Measurements from ENCODE around the gene SUGP1. TPM values are rescaled to one million over a fixed set of nuclear protein-coding genes. Genes with fewer than 3 reads are reported as not detected.
"Not testable (repeated sequence)": the region's sequence is repeated elsewhere in the genome, so short reads cannot be mapped to it uniquely, and the experiment has no call there.

Gene SUGP1
- total and polyA plus RNA-seq, 4 donors: 22.0 to 58.4 (median 36.6) TPM

DNA sequence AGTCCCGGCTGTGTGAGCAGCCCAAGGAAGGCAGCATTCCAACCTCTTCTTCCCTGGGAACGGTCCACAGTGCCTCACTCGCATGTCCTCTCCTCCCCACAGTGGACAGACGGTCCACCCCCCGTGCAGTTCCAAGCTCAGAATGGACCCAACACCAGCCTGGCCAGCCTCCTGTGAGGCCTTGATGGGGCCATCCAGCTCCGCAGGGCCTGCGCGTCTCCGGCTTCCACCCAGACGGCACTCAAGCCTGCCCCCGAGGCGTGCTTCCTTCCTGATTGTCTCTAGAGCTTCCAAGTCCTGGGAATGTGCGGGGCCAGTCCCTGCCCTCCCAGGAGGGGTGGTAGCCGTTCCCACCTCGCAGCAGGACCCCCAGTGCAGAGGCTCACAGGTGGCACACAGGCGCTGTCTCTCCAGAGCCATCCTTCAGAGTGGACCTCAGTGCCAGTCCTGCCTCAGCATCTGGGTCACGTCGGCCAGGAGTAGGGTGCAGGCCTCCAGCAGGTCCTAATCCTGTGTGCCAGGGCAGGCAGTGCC, 35.4 kb upstream of the SUGP1 start:
- ATAC-seq (ENCODE audit: low FRiP score) (peak; percentile 4), DNase-seq (no peak)
- 87 to 91% methylated on average over 18 of the region's 18 CpGs for WGBS, 2 donors
- no peak overlapping the region for H3K27ac ChIP-seq (ENCODE audit: low read depth in 1 of 2, low read length in 2 of 2)
- intact Hi-C loops (cut with DNase I): no loop called here
- H3K4me1 ChIP-seq (ENCODE audit: control insufficient read depth in 1 of 2, insufficient read depth in 2 of 2, low read length in 2 of 2): no peaks in the 10 kb centered on the region
- H3K4me3 ChIP-seq (ENCODE audit: low read length in 2 of 2): no peak overlapping the region
- no peaks in the 10 kb centered on the region for H3K9me3 ChIP-seq (ENCODE audit: control insufficient read depth, low read length)
- H3K27me3 ChIP-seq (ENCODE audit: control insufficient read depth in 1 of 2, insufficient read depth in 2 of 2, low read length in 1 of 2): no peaks in the 10 kb centered on the region
- H3K36me3 ChIP-seq (ENCODE audit: control insufficient read depth in 1 of 2, insufficient read depth in 2 of 2, low read length in 1 of 2): peaks cover 0 to 17% of the 10 kb centered on the region in 2 donors

GRCh38 chr19:19354932-19355331, 34.6 kb upstream of the SUGP1 start:
- H3K27me3 ChIP-seq (ENCODE audit: control insufficient read depth in 1 of 2, insufficient read depth in 2 of 2, low read length in 1 of 2): no peaks in the 10 kb centered on the region
- no peaks in the 10 kb centered on the region for H3K4me1 ChIP-seq (ENCODE audit: control insufficient read depth in 1 of 2, insufficient read depth in 2 of 2, low read length in 2 of 2)
- intact Hi-C loops (cut with DNase I): no loop called here
- no peak for DNase-seq
- H3K9me3 ChIP-seq (ENCODE audit: control insufficient read depth, low read length): no peaks in the 10 kb centered on the region
- WGBS, 2 donors: 92 to 94% methylated on average over 11 of the region's 11 CpGs
- H3K4me3 ChIP-seq (ENCODE audit: low read length in 2 of 2): no peak overlapping the region
- ATAC-seq (ENCODE audit: low FRiP score): no peak
- no peak overlapping the region for H3K27ac ChIP-seq (ENCODE audit: low read depth in 1 of 2, low read length in 2 of 2)
- peaks cover 0 to 17% of the 10 kb centered on the region in 2 donors for H3K36me3 ChIP-seq (ENCODE audit: control insufficient read depth in 1 of 2, insufficient read depth in 2 of 2, low read length in 1 of 2)

- intact Hi-C loops (cut with DNase I): no loop called here
- Histone ChIP-seq H3K27ac (ENCODE audit: low read depth in 1 of 2, low read length in 2 of 2) (no peak overlapping the region), H3K27me3 (ENCODE audit: control insufficient read depth in 1 of 2, insufficient read depth in 2 of 2, low read length in 1 of 2) (no peaks in the 10 kb centered on the region), H3K4me3 (ENCODE audit: low read length in 2 of 2) (no peak overlapping the region), H3K9me3 (ENCODE audit: control insufficient read depth, low read length) (no peaks in the 10 kb centered on the region), H3K4me1 (ENCODE audit: control insufficient read depth in 1 of 2, insufficient read depth in 2 of 2, low read length in 2 of 2) (no peaks in the 10 kb centered on the region), H3K36me3 (ENCODE audit: control insufficient read depth in 1 of 2, insufficient read depth in 2 of 2, low read length in 1 of 2) (peaks cover 0 to 19% of the 10 kb centered on the region in 2 donors)
- ATAC-seq (ENCODE audit: low FRiP score) (no peak), DNase-seq (no peak)
- WGBS, 2 donors: 92 to 93% methylated on average over 5 of the region's 5 CpGs
Observed at GRCh38 chr19:19354007-19354406, 33.7 kb upstream of the SUGP1 start.

DNA sequence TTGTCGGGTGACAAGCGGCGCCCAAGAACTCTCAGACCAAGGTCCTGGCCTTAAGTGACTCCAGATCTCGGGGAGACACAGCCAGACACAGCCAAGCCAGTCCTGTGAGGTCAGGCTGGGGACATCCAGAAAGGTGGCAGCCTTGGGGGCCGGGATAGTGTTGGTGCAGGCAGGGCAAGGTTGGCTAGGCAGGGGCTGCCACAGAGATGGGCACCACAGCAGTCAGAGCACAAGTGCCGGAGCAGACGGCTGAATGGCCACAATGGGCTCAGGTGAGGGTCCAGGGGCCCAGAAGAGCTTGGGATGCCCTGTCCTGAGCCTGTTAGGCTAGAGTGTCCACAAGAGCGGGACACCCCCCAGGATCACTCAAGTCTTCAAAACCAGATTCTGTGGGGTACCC, 32.5 kb upstream of the SUGP1 start:
- no peak for ATAC-seq (ENCODE audit: low FRiP score)
- WGBS, 2 donors: 93 to 94% methylated on average over 8 of the region's 8 CpGs

GRCh38 chr19:19350756-19351155, 30.4 kb upstream of the SUGP1 start:
- DNase-seq; H3K4me1 ChIP-seq (ENCODE audit: control insufficient read depth in 1 of 2, insufficient read depth in 2 of 2, low read length in 2 of 2); H3K9me3 ChIP-seq (ENCODE audit: control insufficient read depth, low read length); H3K27me3 ChIP-seq (ENCODE audit: control insufficient read depth in 1 of 2, insufficient read depth in 2 of 2, low read length in 1 of 2); ATAC-seq (ENCODE audit: low FRiP score); H3K27ac ChIP-seq (ENCODE audit: low read depth in 1 of 2, low read length in 2 of 2); H3K4me3 ChIP-seq (ENCODE audit: low read length in 2 of 2); intact Hi-C loops (cut with DNase I): not testable (repeated sequence)
- H3K36me3 ChIP-seq (ENCODE audit: control insufficient read depth in 1 of 2, insufficient read depth in 2 of 2, low read length in 1 of 2): peaks cover 0 to 13% of the 10 kb centered on the region in 2 donors
- WGBS, 2 donors: 91 to 96% methylated on average over 8 of the region's 8 CpGs

More for the DNA sequence above, 32.5 kb upstream of the SUGP1 start:
- Histone ChIP-seq H3K4me3 (ENCODE audit: low read length in 2 of 2) (no peak overlapping the region), H3K27ac (ENCODE audit: low read depth in 1 of 2, low read length in 2 of 2) (no peak overlapping the region), H3K36me3 (ENCODE audit: control insufficient read depth in 1 of 2, insufficient read depth in 2 of 2, low read length in 1 of 2) (peaks cover 0 to 20% of the 10 kb centered on the region in 2 donors), H3K27me3 (ENCODE audit: control insufficient read depth in 1 of 2, insufficient read depth in 2 of 2, low read length in 1 of 2) (no peaks in the 10 kb centered on the region), H3K9me3 (ENCODE audit: control insufficient read depth, low read length) (no peaks in the 10 kb centered on the region), H3K4me1 (ENCODE audit: control insufficient read depth in 1 of 2, insufficient read depth in 2 of 2, low read length in 2 of 2) (no peaks in the 10 kb centered on the region)
- no peak for DNase-seq
- intact Hi-C loops (cut with DNase I): no loop called here

- Histone ChIP-seq H3K27me3 (ENCODE audit: control insufficient read depth in 1 of 2, insufficient read depth in 2 of 2, low read length in 1 of 2) (no peaks in the 10 kb centered on the region), H3K9me3 (ENCODE audit: control insufficient read depth, low read length) (no peaks in the 10 kb centered on the region), H3K4me3 (ENCODE audit: low read length in 2 of 2) (no peak overlapping the region), H3K4me1 (ENCODE audit: control insufficient read depth in 1 of 2, insufficient read depth in 2 of 2, low read length in 2 of 2) (no peaks in the 10 kb centered on the region), H3K36me3 (ENCODE audit: control insufficient read depth in 1 of 2, insufficient read depth in 2 of 2, low read length in 1 of 2) (peaks cover 0 to 11% of the 10 kb centered on the region in 2 donors), H3K27ac (ENCODE audit: low read depth in 1 of 2, low read length in 2 of 2) (no peak overlapping the region)
- intact Hi-C loops (cut with DNase I): no loop called here
- ATAC-seq (ENCODE audit: low FRiP score) (no peak), DNase-seq (no peak)
- 91 to 92% methylated on average over 7 of the region's 7 CpGs for WGBS, 2 donors
Observed at GRCh38 chr19:19349365-19349764, 29.1 kb upstream of the SUGP1 start.

GRCh38 chr19:19348266-19348665, 28.0 kb upstream of the SUGP1 start:
- Histone ChIP-seq H3K27me3 (ENCODE audit: control insufficient read depth in 1 of 2, insufficient read depth in 2 of 2, low read length in 1 of 2) (no peaks in the 10 kb centered on the region), H3K9me3 (ENCODE audit: control insufficient read depth, low read length) (no peaks in the 10 kb centered on the region), H3K4me3 (ENCODE audit: low read length in 2 of 2) (no peak overlapping the region), H3K36me3 (ENCODE audit: control insufficient read depth in 1 of 2, insufficient read depth in 2 of 2, low read length in 1 of 2) (peaks cover 0 to 7% of the 10 kb centered on the region in 2 donors), H3K4me1 (ENCODE audit: control insufficient read depth in 1 of 2, insufficient read depth in 2 of 2, low read length in 2 of 2) (no peaks in the 10 kb centered on the region), H3K27ac (ENCODE audit: low read depth in 1 of 2, low read length in 2 of 2) (no peak overlapping the region)
- intact Hi-C loops (cut with DNase I): no loop called here
- no peak for DNase-seq
- ATAC-seq (ENCODE audit: low FRiP score): no peak
- 67 to 72% methylated on average over 9 of the region's 9 CpGs for WGBS, 2 donors

- 81 to 88% methylated on average over 10 of the region's 10 CpGs for WGBS, 2 donors
- no peaks in the 10 kb centered on the region for H3K9me3 ChIP-seq (ENCODE audit: control insufficient read depth, low read length)
- H3K36me3 ChIP-seq (ENCODE audit: control insufficient read depth in 1 of 2, insufficient read depth in 2 of 2, low read length in 1 of 2): peaks cover 0 to 7% of the 10 kb centered on the region in 2 donors
- intact Hi-C loops (cut with DNase I): no loop called here
- ATAC-seq (ENCODE audit: low FRiP score): no peak
- no peak for DNase-seq
- H3K27ac ChIP-seq (ENCODE audit: low read depth in 1 of 2, low read length in 2 of 2): no peak overlapping the region
- no peaks in the 10 kb centered on the region for H3K4me1 ChIP-seq (ENCODE audit: control insufficient read depth in 1 of 2, insufficient read depth in 2 of 2, low read length in 2 of 2)
- no peak overlapping the region for H3K4me3 ChIP-seq (ENCODE audit: low read length in 2 of 2)
- H3K27me3 ChIP-seq (ENCODE audit: control insufficient read depth in 1 of 2, insufficient read depth in 2 of 2, low read length in 1 of 2): no peaks in the 10 kb centered on the region
Observed at GRCh38 chr19:19347401-19348110, 27.2 kb upstream of the SUGP1 start.

DNA sequence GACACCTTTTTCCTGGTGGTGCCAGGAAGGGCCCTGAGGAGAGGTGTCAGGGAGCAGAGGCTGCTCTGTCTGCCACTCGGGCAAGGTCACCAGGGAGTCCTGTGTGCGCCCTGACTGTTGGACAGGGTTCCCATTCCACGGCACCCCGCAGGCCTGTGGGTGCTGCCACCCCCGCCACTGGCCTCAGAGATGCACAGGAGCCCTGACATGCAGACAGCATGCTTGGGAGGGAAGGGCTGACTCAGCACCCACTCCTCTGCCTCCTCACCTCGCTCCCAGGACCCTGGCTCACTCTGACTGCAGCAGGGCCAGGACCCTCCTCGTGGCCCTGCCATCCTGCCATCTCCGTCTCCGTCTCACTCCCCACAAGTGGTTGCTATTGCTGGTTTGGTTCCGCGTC, 25.7 kb upstream of the SUGP1 start:
- peaks cover 0 to 9% of the 10 kb centered on the region in 2 donors for H3K36me3 ChIP-seq (ENCODE audit: control insufficient read depth in 1 of 2, insufficient read depth in 2 of 2, low read length in 1 of 2)
- DNase-seq (no peak), ATAC-seq (ENCODE audit: low FRiP score) (no peak)
- H3K27ac ChIP-seq (ENCODE audit: low read depth in 1 of 2, low read length in 2 of 2): no peak overlapping the region
- intact Hi-C loops (cut with DNase I): no loop called here
- H3K4me3 ChIP-seq (ENCODE audit: low read length in 2 of 2): no peak overlapping the region
- no peaks in the 10 kb centered on the region for H3K9me3 ChIP-seq (ENCODE audit: control insufficient read depth, low read length)
- H3K4me1 ChIP-seq (ENCODE audit: control insufficient read depth in 1 of 2, insufficient read depth in 2 of 2, low read length in 2 of 2): no peaks in the 10 kb centered on the region
- H3K27me3 ChIP-seq (ENCODE audit: control insufficient read depth in 1 of 2, insufficient read depth in 2 of 2, low read length in 1 of 2): no peaks in the 10 kb centered on the region
- 91 to 94% methylated on average over 11 of the region's 11 CpGs for WGBS, 2 donors

Measured in aorta (tissue), 5 donors.